GM21619 (cell line): ENCODE results near the gene PNLIPRP3.

Source experiments
- ATAC-seq: cut with Tn5 transposase; IDR thresholded peaks from one replicate; pipeline ENCODE4 v1.9.1; 2021; ENCODE audit not compliant: unreplicated experiment

The PNLIPRP3 gene

DNA sequence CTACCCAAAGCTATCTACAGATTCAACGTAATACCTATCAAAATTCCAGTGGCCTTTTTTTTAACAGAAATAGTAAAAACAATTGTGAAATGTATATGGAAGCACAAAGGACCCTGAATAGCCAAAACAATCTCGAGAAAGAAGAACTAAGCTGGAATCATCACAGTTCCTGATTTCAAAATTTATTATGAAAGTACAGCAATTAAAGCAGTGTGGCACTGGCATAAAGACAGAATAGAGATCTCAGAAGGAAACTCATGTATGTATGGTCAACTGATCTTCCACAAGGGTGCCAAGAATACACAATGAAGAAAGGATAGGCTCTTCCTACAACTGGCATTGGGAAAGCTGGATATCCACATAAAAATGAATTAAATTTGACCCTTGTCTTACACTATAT lies 23.2 kb downstream of the PNLIPRP3 start:
- no peak for ATAC-seq

GRCh38 chr10:116451711-116452337 lies 24.2 kb downstream of the PNLIPRP3 start:
- no peak for ATAC-seq

GRCh38 chr10:116452338-116452720 lies 24.7 kb downstream of the PNLIPRP3 start:
- ATAC-seq = no peak

DNA sequence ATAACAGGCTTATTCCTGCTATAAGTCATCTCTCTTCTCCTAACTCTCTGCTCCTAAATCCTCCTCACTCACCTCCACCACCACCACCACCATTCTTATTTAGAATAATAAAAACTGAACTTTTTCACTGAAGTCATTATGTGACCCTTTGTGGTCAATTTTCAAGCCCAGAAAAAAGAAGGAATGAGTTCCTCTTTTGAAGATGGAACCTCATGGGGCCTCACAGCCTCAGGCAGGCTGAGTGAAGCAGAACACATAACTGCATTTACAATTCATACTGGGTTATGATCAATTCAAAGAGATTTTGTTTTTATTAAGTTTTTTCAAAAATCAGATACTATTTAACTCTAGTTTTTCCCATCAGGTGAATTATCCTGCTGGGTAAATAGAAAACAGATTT lies 29.8 kb downstream of the PNLIPRP3 start:
- no peak for ATAC-seq

DNA sequence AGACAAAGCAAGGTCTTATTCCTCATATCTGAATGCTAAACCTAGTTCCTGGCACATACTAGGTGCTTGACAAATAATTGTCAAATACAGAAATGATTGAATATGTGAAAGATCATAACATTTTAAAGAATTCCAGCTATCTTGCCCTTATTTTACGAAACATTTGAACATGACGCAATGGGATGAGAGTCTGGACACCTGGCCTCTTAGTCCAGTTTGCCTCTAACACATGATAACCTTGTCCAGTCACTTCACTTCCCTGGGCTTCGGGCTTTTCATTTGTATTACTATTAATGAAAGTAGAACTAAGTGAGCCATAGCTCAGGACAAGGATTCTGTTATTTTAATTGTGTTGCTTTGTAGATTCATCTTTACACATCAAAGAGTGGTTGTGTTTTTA lies 32.6 kb downstream of the PNLIPRP3 start:
- no peak for ATAC-seq

GRCh38 chr10:116461680-116462079 lies 34.0 kb downstream of the PNLIPRP3 start:
- no peak for ATAC-seq

DNA sequence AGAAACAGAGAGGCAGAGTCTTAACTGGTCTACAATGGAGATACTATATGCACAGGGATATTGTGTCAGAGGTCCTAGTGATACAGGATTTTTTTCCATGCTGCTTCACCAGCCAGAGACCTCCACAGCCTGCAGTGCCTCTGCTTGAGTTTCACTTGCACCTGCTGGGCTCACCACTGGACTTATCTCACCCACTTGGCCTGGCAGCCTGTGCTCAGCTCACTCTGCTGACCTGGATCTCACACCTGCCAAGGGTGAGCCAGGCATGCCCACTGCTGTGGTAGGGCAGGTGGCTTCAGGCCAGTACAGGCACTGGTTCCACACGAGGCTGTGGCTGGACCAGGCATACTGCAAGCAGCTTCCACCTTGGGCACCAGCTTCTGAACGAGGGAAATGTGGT lies 36.6 kb downstream of the PNLIPRP3 start:
- ATAC-seq = no peak

GRCh38 chr10:116465546-116465945 lies 37.9 kb downstream of the PNLIPRP3 start:
- no peak for ATAC-seq

GRCh38 chr10:116466715-116467422 lies 39.2 kb downstream of the PNLIPRP3 start:
- no peak for ATAC-seq

DNA sequence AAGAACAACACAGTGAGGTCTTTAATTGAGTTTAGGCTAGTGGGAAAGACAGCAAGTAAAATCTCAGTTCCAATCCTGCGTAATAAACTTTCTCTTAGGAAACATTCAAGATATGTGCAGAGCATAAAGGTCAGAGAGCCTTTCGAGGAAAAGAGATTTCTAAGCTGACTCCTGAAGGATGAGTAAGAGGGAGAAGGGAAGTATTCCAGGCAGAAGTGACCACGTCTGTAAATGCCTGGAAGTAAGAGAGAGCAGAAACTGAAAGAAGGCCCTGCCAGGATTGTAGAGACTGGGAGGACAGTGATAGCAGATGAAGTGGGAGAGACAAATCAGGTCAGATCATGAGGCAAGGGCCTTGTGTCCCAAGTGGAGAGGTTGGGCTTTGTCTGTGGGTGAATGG lies 41.8 kb downstream of the PNLIPRP3 start:
- ATAC-seq = no peak

DNA sequence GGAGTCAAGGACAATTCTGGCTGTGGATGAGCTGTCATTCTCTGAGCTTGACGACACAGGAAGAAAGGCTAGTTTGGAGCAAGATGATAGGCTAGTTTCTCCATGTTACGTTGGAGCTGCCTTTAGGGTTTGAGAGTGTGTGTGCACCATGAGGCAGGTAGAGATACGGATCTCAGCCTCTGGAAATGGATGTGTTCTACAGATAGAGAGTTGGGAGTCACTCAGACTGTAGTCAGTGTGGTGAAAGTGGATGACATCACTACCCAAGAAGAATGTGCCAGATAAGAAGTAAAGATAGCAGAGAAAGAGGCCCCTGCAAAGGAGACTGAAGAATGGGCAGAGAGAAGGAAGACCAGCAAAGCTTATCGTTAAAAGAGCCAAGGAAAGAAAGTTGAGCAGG lies 42.4 kb downstream of the PNLIPRP3 start:
- no peak for ATAC-seq

- ATAC-seq = no peak
Measured at GRCh38 chr10:116470768-116471415, 43.2 kb downstream of the PNLIPRP3 start.

DNA sequence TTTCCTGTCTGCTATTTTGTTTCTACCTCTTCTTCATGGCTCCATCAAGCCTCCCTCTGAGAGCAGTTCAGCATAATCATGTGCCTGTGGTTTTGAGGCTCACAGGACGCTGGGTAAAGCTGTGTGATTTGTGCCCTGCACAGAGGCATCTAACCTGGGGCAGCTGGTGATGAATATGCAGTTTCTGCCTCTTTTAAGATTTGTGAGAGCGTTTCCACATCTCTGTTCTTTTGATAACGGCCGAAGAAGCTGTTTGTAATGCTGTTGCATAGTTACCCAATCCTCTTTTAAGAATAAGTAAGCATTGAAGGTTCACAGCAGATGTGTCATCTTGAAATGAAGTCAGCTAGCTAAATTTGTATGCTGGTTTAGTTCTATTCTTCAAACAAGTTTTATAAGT lies 45.2 kb downstream of the PNLIPRP3 start:
- no peak for ATAC-seq

GRCh38 chr10:116475866-116476265 lies 48.2 kb downstream of the PNLIPRP3 start:
- no peak for ATAC-seq

GRCh38 chr10:116476461-116476860 lies 48.8 kb downstream of the PNLIPRP3 start:
- ATAC-seq = no peak

DNA sequence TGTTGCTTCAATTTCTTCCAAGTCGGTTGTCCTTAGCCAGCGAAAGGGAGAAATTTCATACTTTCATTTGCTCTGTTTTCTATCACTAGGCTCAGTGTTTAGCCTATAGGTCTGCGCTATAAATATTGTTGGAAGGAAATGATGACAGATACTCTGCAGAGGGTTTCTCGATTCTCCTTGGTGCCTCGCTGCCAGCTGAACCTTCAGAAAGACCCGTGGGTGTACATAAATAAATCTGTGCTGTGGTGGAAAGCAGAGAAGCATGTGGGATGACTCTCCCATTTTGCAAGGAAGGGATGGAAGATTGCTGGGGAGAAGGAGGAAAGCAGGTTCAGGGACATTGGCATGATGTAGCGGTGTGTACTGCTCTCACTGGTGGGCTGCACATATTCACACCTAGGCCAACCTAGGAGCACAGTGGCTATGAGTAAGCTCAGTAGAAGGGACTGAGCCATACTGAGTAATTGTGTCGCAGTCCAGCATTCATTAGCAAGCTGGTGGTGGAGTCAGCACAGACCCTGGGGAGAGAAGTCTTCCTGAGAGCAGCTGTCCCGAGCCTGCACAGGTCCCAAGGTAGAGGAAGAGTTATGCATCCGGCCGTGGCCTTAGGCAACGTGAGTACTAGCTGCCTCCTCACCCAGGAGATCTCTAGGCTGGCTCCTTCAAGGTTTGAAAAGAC lies 50.5 kb downstream of the PNLIPRP3 start:
- no peak for ATAC-seq

DNA sequence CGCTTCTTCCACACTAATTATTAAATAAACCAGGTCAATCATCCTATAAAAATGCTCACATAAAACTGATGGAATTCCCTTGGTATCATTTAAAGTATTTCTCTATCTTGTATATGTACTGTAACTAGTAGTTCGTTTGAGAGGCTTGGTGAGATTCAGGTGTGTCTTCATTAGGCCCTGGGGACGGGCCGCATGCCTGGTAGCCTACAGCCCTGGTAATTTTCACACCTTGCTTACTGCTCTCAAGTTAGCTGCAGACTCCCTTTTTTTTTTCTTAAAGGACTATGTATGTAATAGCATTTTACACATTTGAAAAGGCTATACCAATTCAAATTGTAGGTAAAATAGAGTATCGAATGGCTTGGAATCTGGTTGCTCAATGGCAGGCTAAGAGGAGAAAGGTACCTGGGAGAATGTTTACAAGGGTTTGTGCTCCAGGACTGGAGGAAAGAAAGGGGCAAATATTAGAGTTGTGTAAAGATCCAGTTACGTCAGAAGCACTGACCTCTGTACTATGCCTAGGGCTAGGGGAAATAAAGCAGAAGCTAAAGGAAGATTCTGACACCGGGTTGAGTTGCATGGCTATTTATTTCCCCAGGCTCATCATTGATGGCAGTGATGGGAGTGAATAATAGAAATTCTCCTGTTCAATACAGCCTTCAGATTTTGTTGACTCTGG lies 59.3 kb downstream of the PNLIPRP3 start:
- ATAC-seq = no peak

DNA sequence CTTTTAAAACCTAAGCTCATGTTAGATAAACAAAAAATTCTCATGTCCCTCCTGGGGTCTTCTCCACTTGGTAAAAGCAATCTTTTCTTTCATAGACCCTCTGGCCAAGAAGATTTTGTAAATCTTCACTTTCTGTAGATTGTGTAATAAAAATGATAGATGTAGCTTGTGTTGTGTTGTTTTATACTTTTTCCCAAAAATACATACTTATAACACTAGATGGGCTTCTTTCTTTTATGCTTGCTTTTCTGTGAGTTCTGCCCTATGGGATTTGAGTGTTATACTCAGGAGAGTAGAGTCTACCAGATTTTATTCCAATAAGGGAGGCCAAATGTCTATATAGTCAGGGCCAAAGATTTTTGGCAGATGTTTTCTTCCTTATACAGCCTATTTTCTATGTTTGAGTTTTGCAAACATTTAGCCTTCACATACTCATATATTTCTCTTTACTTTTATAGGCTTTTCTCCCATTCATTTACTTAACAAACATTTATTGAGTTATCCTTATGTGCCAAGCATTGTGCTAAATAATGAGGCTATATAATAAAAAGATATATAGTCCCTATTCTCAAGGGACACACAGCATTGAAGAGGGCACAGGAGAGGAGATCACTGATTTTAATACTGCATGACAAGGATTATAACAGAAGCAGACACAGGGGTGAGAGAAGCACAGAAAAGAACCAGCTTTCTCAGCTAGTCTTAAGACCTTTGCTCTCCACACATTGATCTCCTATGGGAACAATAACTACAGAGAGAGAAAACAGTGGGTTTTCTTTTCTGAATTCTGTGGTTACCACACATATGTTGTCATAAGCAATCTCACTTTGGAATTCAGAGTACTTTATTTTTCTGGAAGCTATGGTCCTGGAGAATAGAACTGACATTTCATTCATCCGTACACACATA lies 60.1 kb downstream of the PNLIPRP3 start:
- ATAC-seq = no peak

GRCh38 chr10:116489460-116489859 lies 61.8 kb downstream of the PNLIPRP3 start:
- no peak for ATAC-seq

DNA sequence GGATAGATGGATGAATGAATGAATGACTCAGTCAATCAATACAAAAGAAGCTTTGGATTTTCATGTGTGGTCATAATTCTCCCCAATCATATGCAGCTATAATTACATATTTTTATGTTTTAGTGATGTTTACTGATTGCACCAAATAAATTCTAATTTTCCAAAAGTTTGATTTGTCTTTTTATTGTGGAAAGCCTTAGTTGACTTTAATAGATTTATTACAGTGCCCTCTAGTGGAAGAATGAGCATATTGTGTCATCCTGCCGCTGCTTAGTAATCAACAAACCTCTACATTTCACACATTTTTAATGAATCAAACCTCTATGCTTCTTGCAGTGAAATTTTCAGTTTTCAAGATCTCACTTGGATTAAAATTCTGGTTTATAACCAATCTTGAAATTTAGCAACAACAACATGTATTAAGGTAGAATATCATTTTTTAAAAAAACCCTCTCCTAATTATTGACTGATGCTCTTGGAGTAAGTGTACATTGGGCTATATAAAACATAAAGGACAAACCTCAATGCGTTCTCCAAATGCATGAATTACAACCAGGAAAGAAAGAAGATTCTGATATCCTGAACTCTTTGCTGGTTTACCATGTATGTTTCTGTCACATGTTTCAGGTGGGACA lies 62.5 kb downstream of the PNLIPRP3 start:
- ATAC-seq = no peak
